ENCODE data around the gene COL6A2. TPM values are rescaled to one million over a fixed set of nuclear protein-coding genes. Genes with fewer than 3 reads are reported as not detected.

The COL6A2 gene
- total RNA-seq, 1 experiment from 2014 or later, result 22.0 TPM

DNA sequence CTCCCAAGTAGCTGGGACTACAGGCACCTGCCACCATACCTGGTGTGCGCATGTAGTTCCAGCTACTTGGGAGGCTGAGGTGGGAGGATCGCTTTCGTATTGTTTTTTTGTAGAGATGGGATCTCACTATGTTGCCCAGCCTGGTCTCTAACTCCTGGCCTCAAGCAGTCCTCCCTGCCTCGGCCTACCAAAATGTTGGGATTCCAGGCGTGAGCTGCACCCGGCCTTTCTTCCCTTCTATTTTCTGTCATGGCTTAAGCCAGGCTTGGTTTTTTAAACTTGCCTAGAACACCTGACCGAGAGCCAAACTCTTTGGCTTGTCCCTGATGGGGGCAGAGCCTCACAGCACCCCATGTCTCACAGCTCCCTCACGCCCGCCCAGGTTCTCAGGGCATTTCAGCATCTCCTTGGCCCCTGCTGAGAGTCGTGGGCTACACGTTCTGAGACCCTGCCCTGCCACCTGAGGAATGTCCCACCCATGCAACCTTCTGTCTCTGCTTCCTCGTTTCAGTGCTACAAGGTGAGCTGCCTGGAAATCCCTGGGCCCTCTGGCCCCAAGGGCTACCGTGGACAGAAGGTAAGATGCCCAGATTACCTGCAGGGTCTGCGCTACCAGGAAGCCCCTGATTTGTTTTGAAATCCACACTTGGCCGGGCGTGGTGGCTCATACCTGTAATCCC, 15.7 kb downstream of the COL6A2 start:
- H3K27me3 ChIP-seq (ENCODE audit: insufficient read depth, low read depth), result no peaks in the 10 kb centered on the region
- no peaks in the 10 kb centered on the region for H3K79me2 ChIP-seq (ENCODE audit: low read depth)
- no peak overlapping the region for H3K27ac ChIP-seq
- no peaks in the 10 kb centered on the region for H3K9me2 ChIP-seq (ENCODE audit: insufficient read depth)
- H3F3A ChIP-seq (ENCODE audit: insufficient read depth, low read depth), result no peaks in the 10 kb centered on the region
- H4K20me1 ChIP-seq (ENCODE audit: insufficient read depth), result no peaks in the 10 kb centered on the region
- H2AFZ ChIP-seq, result no peak overlapping the region
- H3K4me2 ChIP-seq, result no peak overlapping the region
- H3K4me1 ChIP-seq (replicated peaks; ENCODE audit: insufficient read depth), result no peaks in the 10 kb centered on the region
- intact Hi-C loops (cut with micrococcal nuclease; ENCODE audit: unreplicated experiment), result no loop called here
- H3K4me3 ChIP-seq, result no peak overlapping the region
- POLR2A ChIA-PET (ENCODE audit: unreplicated experiment), result no interaction called here
- CTCF ChIA-PET, result no interaction called here
- no peaks in the 10 kb centered on the region; the same call in 1 of the 2 replicates for H3K36me3 ChIP-seq (ENCODE audit: low read depth)
- no TSS peak for BruUV-seq (replicated peaks)
- no peaks in the 10 kb centered on the region for H3K9me3 ChIP-seq (ENCODE audit: insufficient read depth, low read depth)
- no peak for DNase-seq
- no peak for TF ChIP-seq CTCF (conservative IDR thresholded peaks at IDR 0.05)
- no peak for TF ChIP-seq EZH2 (IDR thresholded peaks at IDR 0.05; ENCODE audit: low read depth)

- H3K9me2 ChIP-seq (ENCODE audit: insufficient read depth), result no peaks in the 10 kb centered on the region
- H3K27me3 ChIP-seq (ENCODE audit: insufficient read depth, low read depth), result no peaks in the 10 kb centered on the region
- BruUV-seq (replicated peaks), result no TSS peak
- H3K4me3 ChIP-seq, result no peak overlapping the region
- H2AFZ ChIP-seq, result no peak overlapping the region
- no peaks in the 10 kb centered on the region for H4K20me1 ChIP-seq (ENCODE audit: insufficient read depth)
- H3K79me2 ChIP-seq (ENCODE audit: low read depth), result no peaks in the 10 kb centered on the region
- DNase-seq, result no peak
- POLR2A ChIA-PET (ENCODE audit: unreplicated experiment), result interaction anchor here (0.6 kb wide), 1 partner anchor 40 kb away, joined by 3 read pairs; no protein-coding TSS in a partner anchor
- intact Hi-C loops (cut with micrococcal nuclease; ENCODE audit: unreplicated experiment), result no loop called here
- H3K27ac ChIP-seq, result no peak overlapping the region
- no peak overlapping the region for H3K4me2 ChIP-seq
- H3K9me3 ChIP-seq (ENCODE audit: insufficient read depth, low read depth), result no peaks in the 10 kb centered on the region
- TF ChIP-seq EZH2 (IDR thresholded peaks at IDR 0.05; ENCODE audit: low read depth), result no peak
- no peak for TF ChIP-seq CTCF (conservative IDR thresholded peaks at IDR 0.05)
- no peaks in the 10 kb centered on the region for H3F3A ChIP-seq (ENCODE audit: insufficient read depth, low read depth)
- CTCF ChIA-PET, result interaction anchor here (0.5 kb wide), 1 partner anchor 14 kb away, joined by 6 read pairs; no protein-coding TSS in a partner anchor
- H3K4me1 ChIP-seq (replicated peaks; ENCODE audit: insufficient read depth), result no peaks in the 10 kb centered on the region
- no peaks in the 10 kb centered on the region; the same call in 1 of the 2 replicates for H3K36me3 ChIP-seq (ENCODE audit: low read depth)
Measured at GRCh38 chr21:46114963-46115362, 17.1 kb downstream of the COL6A2 start.

- no peaks in the 10 kb centered on the region for H3K4me1 ChIP-seq (replicated peaks; ENCODE audit: insufficient read depth)
- intact Hi-C loops (cut with micrococcal nuclease; ENCODE audit: unreplicated experiment), result no loop called here
- no peaks in the 10 kb centered on the region for H3K79me2 ChIP-seq (ENCODE audit: low read depth)
- BruUV-seq (replicated peaks), result no TSS peak
- no peak for TF ChIP-seq CTCF (conservative IDR thresholded peaks at IDR 0.05)
- TF ChIP-seq EZH2 (IDR thresholded peaks at IDR 0.05; ENCODE audit: low read depth), result no peak
- ChIA-PET POLR2A (ENCODE audit: unreplicated experiment) (no interaction called here), CTCF (interaction anchor here (0.5 to 0.6 kb wide), 2 partner anchors 14 to 722 kb away, joined by 3 to 6 read pairs; no protein-coding TSS in a partner anchor)
- H3K27ac ChIP-seq, result no peak overlapping the region
- no peaks in the 10 kb centered on the region; the same call in 1 of the 2 replicates for H3K36me3 ChIP-seq (ENCODE audit: low read depth)
- H3K4me3 ChIP-seq, result no peak overlapping the region
- H2AFZ ChIP-seq, result no peak overlapping the region
- H3F3A ChIP-seq (ENCODE audit: insufficient read depth, low read depth), result no peaks in the 10 kb centered on the region
- DNase-seq, result no peak
- H3K27me3 ChIP-seq (ENCODE audit: insufficient read depth, low read depth), result no peaks in the 10 kb centered on the region
- no peak overlapping the region for H3K4me2 ChIP-seq
- H3K9me3 ChIP-seq (ENCODE audit: insufficient read depth, low read depth), result no peaks in the 10 kb centered on the region
- no peaks in the 10 kb centered on the region for H3K9me2 ChIP-seq (ENCODE audit: insufficient read depth)
- H4K20me1 ChIP-seq (ENCODE audit: insufficient read depth), result no peaks in the 10 kb centered on the region
Measured at GRCh38 chr21:46115441-46116188, 17.7 kb downstream of the COL6A2 start.
